ENCODE data around the gene NCOA1. TPM values are rescaled to one million over a fixed set of nuclear protein-coding genes. Genes with fewer than 3 reads are reported as not detected.
A peak's percentile ranks its signal among the peaks of the same experiment; 100 is the strongest.
"Not testable (repeated sequence)": the region's sequence is repeated elsewhere in the genome, so short reads cannot be mapped to it uniquely, and the experiment has no call there.

NCOA1 gene
- polyA plus RNA-seq, 1 donor = 63.0 TPM

- Histone ChIP-seq H3K36me3 (ENCODE audit: control insufficient read depth, insufficient read depth, low read length) (peaks cover 11% of the 10 kb centered on the region), H3K27ac (ENCODE audit: low read length) (peak overlapping the region; percentile 89), H3K4me1 (ENCODE audit: control insufficient read depth, insufficient read depth, low read length) (peaks cover 7% of the 10 kb centered on the region), H3K27me3 (ENCODE audit: control insufficient read depth, insufficient read depth, low read length) (no peaks in the 10 kb centered on the region), H3K9me3 (ENCODE audit: control insufficient read depth, low read depth, low read length) (no peaks in the 10 kb centered on the region), H3K4me3 (ENCODE audit: low read length) (peak overlapping the region; percentile 70)
- peak in 1 of 2 donors; percentile 42 for DNase-seq
- WGBS (ENCODE audit: insufficient coverage, low lambda C conversion rate) = no CpG with 5 or more reads among the region's 14 CpGs
Observed at GRCh38 chr2:24793761-24794435, 302.8 kb downstream of the NCOA1 start.

- DNase-seq = no peak
- no peaks in the 10 kb centered on the region for H3K9me3 ChIP-seq (ENCODE audit: control insufficient read depth, low read depth, low read length)
- WGBS (ENCODE audit: insufficient coverage, low lambda C conversion rate) = 100% methylated on average over 2 of the region's 2 CpGs
- no peak overlapping the region for H3K4me3 ChIP-seq (ENCODE audit: low read length)
- H3K27me3 ChIP-seq (ENCODE audit: control insufficient read depth, insufficient read depth, low read length) = no peaks in the 10 kb centered on the region
- peaks cover 10% of the 10 kb centered on the region for H3K36me3 ChIP-seq (ENCODE audit: control insufficient read depth, insufficient read depth, low read length)
- H3K4me1 ChIP-seq (ENCODE audit: control insufficient read depth, insufficient read depth, low read length) = no peaks in the 10 kb centered on the region
- no peak overlapping the region for H3K27ac ChIP-seq (ENCODE audit: low read length)
Observed at GRCh38 chr2:24797644-24798043, 306.6 kb downstream of the NCOA1 start.

DNA sequence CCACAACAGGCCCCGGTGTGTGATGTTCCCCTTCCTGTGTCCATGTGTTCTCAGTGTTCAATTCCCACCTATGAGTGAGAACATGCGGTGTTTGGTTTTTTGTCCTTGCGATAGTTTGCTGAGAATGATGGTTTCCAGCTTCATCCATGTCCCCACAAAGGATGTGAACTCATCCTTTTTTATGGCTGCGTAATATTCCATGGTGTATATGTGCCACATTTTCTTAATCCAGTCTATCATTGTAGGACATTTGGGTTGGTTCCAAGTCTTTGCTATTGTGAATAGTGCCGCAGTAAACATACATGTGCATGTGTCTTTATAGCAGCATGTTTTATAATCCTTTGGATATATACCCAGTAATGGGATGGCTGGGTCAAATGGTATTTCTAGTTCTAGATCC, 309.4 kb downstream of the NCOA1 start:
- no CpG with 5 or more reads among the region's 5 CpGs for WGBS (ENCODE audit: insufficient coverage, low lambda C conversion rate)
- DNase-seq = not testable (repeated sequence)

GRCh38 chr2:24805811-24806660, 315.0 kb downstream of the NCOA1 start:
- 100% methylated on average over 1 of the region's 25 CpGs for WGBS (ENCODE audit: insufficient coverage, low lambda C conversion rate)
- DNase-seq = not testable (repeated sequence)

More for the DNA sequence above, 309.4 kb downstream of the NCOA1 start:
- H3K36me3 ChIP-seq (ENCODE audit: control insufficient read depth, insufficient read depth, low read length); H3K4me3 ChIP-seq (ENCODE audit: low read length); H3K9me3 ChIP-seq (ENCODE audit: control insufficient read depth, low read depth, low read length); H3K27ac ChIP-seq (ENCODE audit: low read length); H3K27me3 ChIP-seq (ENCODE audit: control insufficient read depth, insufficient read depth, low read length); H3K4me1 ChIP-seq (ENCODE audit: control insufficient read depth, insufficient read depth, low read length): not testable (repeated sequence)

DNA sequence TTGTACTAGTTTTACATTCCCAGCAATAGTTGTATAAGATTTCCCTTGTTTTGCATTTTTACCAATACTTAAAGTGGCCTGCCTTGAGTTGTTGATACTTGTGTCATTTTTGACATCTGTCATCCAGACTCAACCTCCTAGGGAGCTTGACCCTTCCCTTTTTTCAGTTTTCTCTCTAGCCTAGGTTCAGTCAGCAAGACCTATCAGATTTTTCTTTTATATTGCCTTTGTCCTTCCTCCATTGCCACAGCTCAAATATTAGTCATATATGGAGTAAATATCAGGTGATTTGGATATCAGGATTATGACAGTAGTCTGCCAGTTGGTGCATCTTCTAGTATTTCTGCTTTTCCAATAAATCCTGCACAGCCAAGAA, 315.6 kb downstream of the NCOA1 start:
- H3K27me3 ChIP-seq (ENCODE audit: control insufficient read depth, insufficient read depth, low read length) = no peaks in the 10 kb centered on the region
- H3K27ac ChIP-seq (ENCODE audit: low read length) = no peak overlapping the region
- no peak overlapping the region for H3K4me3 ChIP-seq (ENCODE audit: low read length)
- no peak for DNase-seq
- H3K9me3 ChIP-seq (ENCODE audit: control insufficient read depth, low read depth, low read length) = peaks cover 3% of the 10 kb centered on the region
- peaks cover 4% of the 10 kb centered on the region for H3K36me3 ChIP-seq (ENCODE audit: control insufficient read depth, insufficient read depth, low read length)
- H3K4me1 ChIP-seq (ENCODE audit: control insufficient read depth, insufficient read depth, low read length) = no peaks in the 10 kb centered on the region

More at GRCh38 chr2:24805811-24806660, 315.0 kb downstream of the NCOA1 start:
- H3K4me3 ChIP-seq (ENCODE audit: low read length); H3K27me3 ChIP-seq (ENCODE audit: control insufficient read depth, insufficient read depth, low read length); H3K9me3 ChIP-seq (ENCODE audit: control insufficient read depth, low read depth, low read length); H3K4me1 ChIP-seq (ENCODE audit: control insufficient read depth, insufficient read depth, low read length); H3K36me3 ChIP-seq (ENCODE audit: control insufficient read depth, insufficient read depth, low read length); H3K27ac ChIP-seq (ENCODE audit: low read length): not testable (repeated sequence)

DNA sequence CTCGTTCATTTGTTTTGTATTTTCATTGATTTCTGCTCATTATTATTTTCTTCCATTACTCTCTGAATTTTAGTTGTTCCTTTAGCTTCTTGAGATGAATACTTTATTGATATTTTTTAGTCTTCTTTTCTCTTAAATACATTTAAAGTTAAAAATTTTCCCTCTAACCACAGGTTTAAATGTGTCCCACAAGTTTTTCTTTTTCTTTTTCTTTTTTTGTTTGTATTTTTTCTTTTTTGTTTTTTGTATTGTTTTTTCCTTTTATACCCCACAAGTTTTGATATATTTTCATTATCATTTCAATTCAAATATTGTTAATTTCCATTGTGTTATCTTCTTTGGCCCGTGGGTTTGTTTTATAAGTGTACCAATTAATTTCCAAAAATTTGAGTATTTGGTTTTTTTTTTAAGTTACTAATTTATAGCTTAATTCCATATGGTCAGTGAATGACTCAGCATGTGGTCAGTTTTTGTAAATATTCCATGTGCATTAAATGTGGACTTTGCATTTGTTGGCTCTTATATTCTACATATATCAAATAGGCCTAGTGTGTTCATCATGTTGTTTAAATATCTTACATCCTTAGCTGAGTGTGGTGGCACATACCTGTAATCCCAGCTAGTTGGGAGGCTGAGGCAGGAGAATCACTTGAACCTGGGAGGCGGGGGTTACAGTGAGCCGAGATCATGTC, 318.4 kb downstream of the NCOA1 start:
- WGBS (ENCODE audit: insufficient coverage, low lambda C conversion rate) = 100% methylated on average over 3 of the region's 4 CpGs
- peaks cover 4% of the 10 kb centered on the region for H3K36me3 ChIP-seq (ENCODE audit: control insufficient read depth, insufficient read depth, low read length)
- H3K4me3 ChIP-seq (ENCODE audit: low read length) = no peak overlapping the region
- no peaks in the 10 kb centered on the region for H3K27me3 ChIP-seq (ENCODE audit: control insufficient read depth, insufficient read depth, low read length)
- DNase-seq = no peak
- H3K4me1 ChIP-seq (ENCODE audit: control insufficient read depth, insufficient read depth, low read length) = no peaks in the 10 kb centered on the region
- no peak overlapping the region for H3K27ac ChIP-seq (ENCODE audit: low read length)
- peaks cover 3% of the 10 kb centered on the region for H3K9me3 ChIP-seq (ENCODE audit: control insufficient read depth, low read depth, low read length)

- no peak for DNase-seq
- H3K27ac ChIP-seq (ENCODE audit: low read length) = no peak overlapping the region
- no peaks in the 10 kb centered on the region for H3K9me3 ChIP-seq (ENCODE audit: control insufficient read depth, low read depth, low read length)
- no peaks in the 10 kb centered on the region for H3K4me1 ChIP-seq (ENCODE audit: control insufficient read depth, insufficient read depth, low read length)
- no peaks in the 10 kb centered on the region for H3K27me3 ChIP-seq (ENCODE audit: control insufficient read depth, insufficient read depth, low read length)
- no peak overlapping the region for H3K4me3 ChIP-seq (ENCODE audit: low read length)
- H3K36me3 ChIP-seq (ENCODE audit: control insufficient read depth, insufficient read depth, low read length) = peaks cover 30% of the 10 kb centered on the region
- no CpG with 5 or more reads among the region's 4 CpGs for WGBS (ENCODE audit: insufficient coverage, low lambda C conversion rate)
Observed at GRCh38 chr2:24813691-24814137, 322.7 kb downstream of the NCOA1 start.

DNA sequence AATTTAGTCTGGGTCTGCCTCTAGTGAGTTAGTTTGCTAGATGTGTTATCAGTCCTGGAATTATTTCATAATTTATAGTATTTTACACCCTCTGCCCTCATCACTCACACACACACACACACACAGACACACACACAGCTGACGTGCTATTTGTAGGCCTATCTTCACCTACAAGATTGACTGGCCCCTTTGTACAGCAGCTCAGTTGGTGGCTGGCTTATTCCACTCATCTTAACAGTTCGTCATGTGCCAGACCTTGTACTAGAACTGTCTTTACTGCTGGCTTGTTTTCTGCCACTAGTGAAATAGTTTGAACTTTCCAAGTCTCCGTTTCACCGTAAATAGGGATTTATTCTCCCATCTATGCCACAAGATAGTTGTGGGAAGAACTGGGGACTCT, 323.5 kb downstream of the NCOA1 start:
- no peak overlapping the region for H3K4me3 ChIP-seq (ENCODE audit: low read length)
- peaks cover 38% of the 10 kb centered on the region for H3K36me3 ChIP-seq (ENCODE audit: control insufficient read depth, insufficient read depth, low read length)
- H3K27me3 ChIP-seq (ENCODE audit: control insufficient read depth, insufficient read depth, low read length) = no peaks in the 10 kb centered on the region
- H3K9me3 ChIP-seq (ENCODE audit: control insufficient read depth, low read depth, low read length) = no peaks in the 10 kb centered on the region
- no peak for DNase-seq
- WGBS (ENCODE audit: insufficient coverage, low lambda C conversion rate) = no CpG with 5 or more reads among the region's 4 CpGs
- H3K4me1 ChIP-seq (ENCODE audit: control insufficient read depth, insufficient read depth, low read length) = no peaks in the 10 kb centered on the region
- H3K27ac ChIP-seq (ENCODE audit: low read length) = no peak overlapping the region

- no peak overlapping the region for H3K4me3 ChIP-seq (ENCODE audit: low read length)
- DNase-seq = no peak
- H3K36me3 ChIP-seq (ENCODE audit: control insufficient read depth, insufficient read depth, low read length) = peaks cover 43% of the 10 kb centered on the region
- H3K27me3 ChIP-seq (ENCODE audit: control insufficient read depth, insufficient read depth, low read length) = no peaks in the 10 kb centered on the region
- no peaks in the 10 kb centered on the region for H3K4me1 ChIP-seq (ENCODE audit: control insufficient read depth, insufficient read depth, low read length)
- no peaks in the 10 kb centered on the region for H3K9me3 ChIP-seq (ENCODE audit: control insufficient read depth, low read depth, low read length)
- WGBS (ENCODE audit: insufficient coverage, low lambda C conversion rate) = no CpG with 5 or more reads among the region's 4 CpGs
- no peak overlapping the region for H3K27ac ChIP-seq (ENCODE audit: low read length)
Observed at GRCh38 chr2:24815171-24815570, 324.1 kb downstream of the NCOA1 start.

DNA sequence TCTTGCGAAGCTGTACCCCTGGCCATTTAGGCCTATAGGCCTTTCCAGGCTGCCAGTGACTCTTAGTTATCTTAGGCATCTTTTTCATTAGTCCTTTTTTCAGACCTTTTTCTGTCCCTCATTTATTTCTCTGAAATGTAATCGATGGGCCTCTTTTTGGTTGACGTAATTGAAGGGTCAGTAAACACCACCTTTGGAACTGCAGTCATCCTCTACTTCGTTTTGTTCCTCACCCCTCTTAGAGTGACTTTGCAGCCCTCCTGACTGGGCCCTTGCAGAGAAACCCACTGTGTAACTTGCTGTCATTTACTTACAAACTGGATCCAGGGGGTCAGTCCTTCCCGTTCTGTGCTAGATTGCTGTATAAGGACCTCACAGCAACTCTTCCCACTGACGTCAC, 325.4 kb downstream of the NCOA1 start:
- H3K4me3 ChIP-seq (ENCODE audit: low read length) = no peak overlapping the region
- no peaks in the 10 kb centered on the region for H3K9me3 ChIP-seq (ENCODE audit: control insufficient read depth, low read depth, low read length)
- no peak overlapping the region for H3K27ac ChIP-seq (ENCODE audit: low read length)
- no peaks in the 10 kb centered on the region for H3K27me3 ChIP-seq (ENCODE audit: control insufficient read depth, insufficient read depth, low read length)
- H3K36me3 ChIP-seq (ENCODE audit: control insufficient read depth, insufficient read depth, low read length) = peaks cover 55% of the 10 kb centered on the region
- no peaks in the 10 kb centered on the region for H3K4me1 ChIP-seq (ENCODE audit: control insufficient read depth, insufficient read depth, low read length)
- WGBS (ENCODE audit: insufficient coverage, low lambda C conversion rate) = no CpG with 5 or more reads among the region's 6 CpGs
- no peak for DNase-seq
